Renal cortical epithelial cell (primary cell): ENCODE results near the gene TRMT10B. TPM values are rescaled to one million over a fixed set of nuclear protein-coding genes. Genes with fewer than 3 reads are reported as not detected.
"Not testable (repeated sequence)": the region's sequence is repeated elsewhere in the genome, so short reads cannot be mapped to it uniquely, and the experiment has no call there.

Experiments used
- DNase-seq: peaks from one replicate; pipeline ENCODE4 v3.0.0-alpha.2; 2011; ENCODE audit warnings: low read depth
- total RNA-seq: library from RNA; depleted of rRNA; stranded (reverse); fragments of >200 nt; gene quantifications from 2 replicates; pipeline ENCODE4 v1.2.3, GENCODE V29; 2014

TRMT10B gene
- total RNA-seq, 1 donor from 2014 or later = 7.4 TPM

- peak; percentile 36 for DNase-seq
Measured at GRCh38 chr9:37800631-37801286, 47.2 kb downstream of the TRMT10B start, which contains the start of gene DCAF10. DCAF10 (plus strand) TSS chr9:37800797; CDS start chr9:37800867, 70 bp downstream.

DNA sequence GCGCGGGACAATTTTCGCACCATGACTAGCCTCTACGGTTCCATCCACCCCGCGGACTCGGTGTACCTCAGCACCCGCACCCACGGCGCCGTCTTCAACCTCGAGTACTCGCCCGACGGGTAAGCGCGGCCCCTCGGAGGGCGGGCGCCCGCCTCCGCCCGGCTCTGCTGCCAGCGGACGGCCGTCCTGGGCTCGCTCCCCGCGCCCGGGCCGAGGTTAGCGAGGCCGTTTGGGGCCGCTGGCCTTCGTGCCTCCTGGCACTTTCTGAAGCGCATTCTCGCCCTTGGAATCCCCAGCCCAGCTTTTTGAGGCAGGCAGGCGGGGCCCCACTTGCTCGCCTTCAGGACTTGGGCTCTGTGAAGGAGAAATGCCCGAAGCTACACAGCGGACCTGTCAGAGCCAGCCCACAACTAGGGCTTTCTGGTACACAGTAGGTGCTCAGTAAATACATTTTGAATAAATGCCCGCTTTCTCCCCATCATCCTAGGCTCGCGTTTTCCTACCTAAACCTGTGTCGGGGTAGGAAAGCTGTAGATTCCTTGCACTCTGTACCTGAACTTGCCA, 47.8 kb downstream of the TRMT10B start:
- DNase-seq = no peak

- DNase-seq = no peak
Measured at GRCh38 chr9:37801959-37802711, 48.5 kb downstream of the TRMT10B start.

DNA sequence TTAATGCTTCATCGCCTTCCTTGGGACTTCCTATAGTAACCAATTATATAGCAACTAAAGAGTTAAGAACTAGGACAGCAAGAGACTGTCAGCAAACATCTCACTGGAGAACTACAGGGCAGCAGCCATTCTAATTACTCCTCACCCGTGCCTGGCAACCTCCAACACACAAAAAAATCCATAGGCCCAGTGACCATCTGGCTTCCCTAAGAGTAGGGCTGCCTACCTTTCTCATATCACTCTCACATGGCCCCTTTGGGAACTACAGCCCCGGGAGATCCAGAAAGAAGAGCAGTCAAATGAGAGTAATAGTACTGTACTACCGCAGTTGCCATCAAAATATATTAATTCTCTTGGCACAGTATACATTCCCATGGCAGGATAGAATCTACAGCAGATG, 52.7 kb downstream of the TRMT10B start:
- DNase-seq = no peak

DNA sequence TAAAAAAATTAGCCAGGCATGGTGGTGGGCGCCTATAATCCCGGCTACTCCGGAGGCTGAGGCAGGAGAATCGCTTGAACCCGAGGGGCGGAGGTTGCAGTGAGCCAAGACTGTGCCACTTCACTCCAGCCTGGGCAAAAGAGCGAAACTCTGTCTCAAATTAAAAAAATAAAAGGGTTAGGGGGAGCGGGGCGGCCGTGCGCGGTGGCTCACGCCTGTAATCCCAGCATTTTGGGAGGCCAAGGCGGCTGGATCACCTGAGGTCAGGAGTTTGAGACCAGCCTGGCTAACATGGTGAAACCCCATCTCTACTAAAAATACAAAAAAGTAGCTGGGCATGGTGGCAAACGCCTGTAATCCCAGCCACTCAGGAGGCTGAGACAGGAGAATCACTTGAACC, 56.1 kb downstream of the TRMT10B start:
- DNase-seq = not testable (repeated sequence)

- no peak for DNase-seq
Measured at GRCh38 chr9:37811906-37812476, 58.4 kb downstream of the TRMT10B start.

- DNase-seq = no peak
Measured at GRCh38 chr9:37812773-37813379, 59.3 kb downstream of the TRMT10B start.

- DNase-seq = no peak
Measured at GRCh38 chr9:37818849-37819248, 65.2 kb downstream of the TRMT10B start.

- DNase-seq = no peak
Measured at GRCh38 chr9:37820142-37820541, 66.5 kb downstream of the TRMT10B start.

DNA sequence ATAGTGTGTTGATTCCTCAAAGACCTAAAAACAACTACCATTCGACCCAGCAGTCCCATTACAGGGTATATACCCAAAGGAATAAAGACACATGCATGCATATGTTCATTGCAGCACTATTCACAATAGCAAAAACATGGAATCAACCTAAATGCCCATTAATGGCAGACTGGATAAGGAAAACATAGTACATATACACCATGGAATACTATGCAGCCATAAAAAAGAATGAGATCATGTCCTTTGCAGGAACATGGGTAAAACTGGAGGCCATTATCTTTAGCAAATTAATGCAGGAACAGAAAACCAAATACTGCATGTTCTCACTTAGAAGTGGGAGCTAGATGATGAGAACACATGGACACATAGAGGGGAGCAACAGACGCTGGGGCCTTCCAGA, 71.6 kb downstream of the TRMT10B start:
- DNase-seq = not testable (repeated sequence)

DNA sequence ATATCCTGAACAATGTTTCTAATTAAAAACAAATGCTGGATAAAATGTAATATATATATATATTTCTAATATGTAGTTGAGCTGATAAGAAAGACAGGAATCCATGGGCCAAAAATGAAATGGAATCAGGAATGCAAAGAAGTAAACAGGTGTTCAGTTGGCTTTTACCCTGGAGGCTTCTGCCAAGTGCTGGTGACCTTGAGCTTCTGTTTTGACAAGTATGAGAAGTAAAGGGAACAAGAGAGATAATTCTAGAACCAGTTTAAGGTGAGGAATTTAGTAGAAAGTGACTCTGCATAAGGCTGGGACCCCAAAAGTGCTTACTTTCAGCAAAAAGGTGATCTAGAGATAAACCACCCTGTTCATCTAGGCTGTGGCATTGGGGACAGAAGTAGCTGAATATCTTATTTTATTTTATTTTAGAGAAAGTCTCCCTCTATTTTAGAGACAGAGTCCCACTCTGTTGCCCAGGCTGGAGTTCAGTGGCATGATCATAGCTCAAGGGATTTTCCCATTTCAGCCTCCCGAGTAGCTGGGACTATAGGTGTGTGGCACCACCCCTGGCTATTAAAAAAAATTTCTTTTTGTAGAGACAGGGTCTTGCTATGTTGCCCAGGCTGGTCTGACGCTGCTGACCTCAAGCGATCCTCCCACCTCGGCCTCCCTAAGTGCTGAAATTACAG, 74.0 kb downstream of the TRMT10B start:
- no peak for DNase-seq

Other genes with a start within 250 kb of the TRMT10B start
- gene FBXO10, start 177.4 kb upstream of the TRMT10B start, total RNA-seq = 5.7 and 12.1 TPM in 2 replicates
- 97.5 and 125 TPM in 2 replicates for gene TOMM5, start 161.2 kb upstream of the TRMT10B start, total RNA-seq
- 0.10 TPM in 1 of 2 replicates, not detected in the other for gene FRMPD1, start 102.9 kb upstream of the TRMT10B start, total RNA-seq
- 30.9 and 46.6 TPM in 2 replicates for gene EXOSC3, start 31.3 kb downstream of the TRMT10B start, total RNA-seq
- gene DCAF10, start 47.0 kb downstream of the TRMT10B start, total RNA-seq = 13.2 and 70.0 TPM in 2 replicates
- gene SLC25A51, start 150.3 kb downstream of the TRMT10B start, total RNA-seq = 60.4 and 66.9 TPM in 2 replicates